ENCODE measurements around the gene STRA6.
A peak's percentile ranks its signal among the peaks of the same experiment; 100 is the strongest.
"Not testable (repeated sequence)": the region's sequence is repeated elsewhere in the genome, so short reads cannot be mapped to it uniquely, and the experiment has no call there.

STRA6 gene

GRCh38 chr15:74162195-74162536 is 40.4 kb downstream of the STRA6 start:
- not testable (repeated sequence) for DNase-seq (ENCODE audit: low read depth)

- not testable (repeated sequence) for DNase-seq (ENCODE audit: low read depth)
Measured at GRCh38 chr15:74160390-74160789, 42.2 kb downstream of the STRA6 start.

- no peak for DNase-seq (ENCODE audit: low read depth)
Measured at GRCh38 chr15:74159773-74160172, 42.8 kb downstream of the STRA6 start.

- no peak for DNase-seq (ENCODE audit: low read depth)
Measured at GRCh38 chr15:74158855-74159650, 43.5 kb downstream of the STRA6 start.

GRCh38 chr15:74157868-74158827 is 44.4 kb downstream of the STRA6 start:
- no peak for DNase-seq (ENCODE audit: low read depth)

GRCh38 chr15:74156678-74157411 is 45.7 kb downstream of the STRA6 start:
- no peak for DNase-seq (ENCODE audit: low read depth)

GRCh38 chr15:74155766-74156417 is 46.7 kb downstream of the STRA6 start:
- no peak for DNase-seq (ENCODE audit: low read depth)

- DNase-seq (ENCODE audit: low read depth): no peak
Measured at GRCh38 chr15:74147051-74147450, 55.5 kb downstream of the STRA6 start.

GRCh38 chr15:74146277-74146800 is 56.2 kb downstream of the STRA6 start:
- no peak for DNase-seq (ENCODE audit: low read depth)

GRCh38 chr15:74144153-74144775 is 58.3 kb downstream of the STRA6 start:
- no peak for DNase-seq (ENCODE audit: low read depth)

GRCh38 chr15:74141591-74141990 is 61.0 kb downstream of the STRA6 start:
- DNase-seq (ENCODE audit: low read depth): peak; percentile 17

- DNase-seq (ENCODE audit: low read depth): no peak
Measured at GRCh38 chr15:74138642-74139041, 63.9 kb downstream of the STRA6 start.

GRCh38 chr15:74137537-74137894 is 65.1 kb downstream of the STRA6 start:
- DNase-seq (ENCODE audit: low read depth): no peak

- DNase-seq (ENCODE audit: low read depth): no peak
Measured at GRCh38 chr15:74136814-74137536, 65.6 kb downstream of the STRA6 start.

- no peak for DNase-seq (ENCODE audit: low read depth)
Measured at GRCh38 chr15:74136540-74136813, 66.1 kb downstream of the STRA6 start.

- no peak for DNase-seq (ENCODE audit: low read depth)
Measured at GRCh38 chr15:74135041-74135565, 67.5 kb downstream of the STRA6 start.

GRCh38 chr15:74134387-74135027 is 68.1 kb downstream of the STRA6 start:
- no peak for DNase-seq (ENCODE audit: low read depth)

GRCh38 chr15:74133694-74134386 is 68.7 kb downstream of the STRA6 start:
- no peak for DNase-seq (ENCODE audit: low read depth)
